DND-41 (cell line): Measurements from ENCODE around the gene UIMC1.

Experiments used
- EZH2 ChIP-seq: IDR thresholded peaks from 3 replicates; pipeline ENCODE4 v1.6.1; 2012; ENCODE audit warnings: borderline replicate concordance, low read depth, mild to moderate bottlenecking, moderate library complexity, low read length, inconsistent platforms; ENCODE audit not compliant: severe bottlenecking
- TF ChIP-seq, protein P1 (sequence below): IDR thresholded peaks from 2 replicates; pipeline ENCODE4 v1.5.1; 2012; ENCODE audit warnings: borderline replicate concordance, low read length, moderate library complexity, mild to moderate bottlenecking; ENCODE audit not compliant: poor library complexity, severe bottlenecking; ENCODE audit errors: extremely low read depth

DNA sequence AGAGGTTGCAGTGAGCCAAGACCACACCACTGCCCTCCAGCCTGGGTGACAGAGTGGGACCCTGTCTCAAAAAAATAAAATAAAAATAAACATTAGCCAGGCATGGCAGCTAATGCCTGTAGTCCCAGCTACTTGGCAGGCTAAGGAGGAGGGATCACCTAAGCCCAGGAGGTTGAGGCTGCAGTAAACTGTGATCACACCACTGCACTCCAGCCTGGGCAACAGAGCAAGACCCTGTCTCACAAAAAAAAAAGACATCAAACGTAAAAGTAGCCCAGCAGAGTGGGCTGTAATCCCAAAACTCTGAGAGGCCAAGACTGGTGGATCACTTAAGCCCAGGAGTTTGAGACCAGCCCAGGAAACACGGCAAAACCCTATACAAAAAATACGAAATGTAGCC is 19.0 kb downstream of the UIMC1 start:
- TF ChIP-seq, protein P1, sequence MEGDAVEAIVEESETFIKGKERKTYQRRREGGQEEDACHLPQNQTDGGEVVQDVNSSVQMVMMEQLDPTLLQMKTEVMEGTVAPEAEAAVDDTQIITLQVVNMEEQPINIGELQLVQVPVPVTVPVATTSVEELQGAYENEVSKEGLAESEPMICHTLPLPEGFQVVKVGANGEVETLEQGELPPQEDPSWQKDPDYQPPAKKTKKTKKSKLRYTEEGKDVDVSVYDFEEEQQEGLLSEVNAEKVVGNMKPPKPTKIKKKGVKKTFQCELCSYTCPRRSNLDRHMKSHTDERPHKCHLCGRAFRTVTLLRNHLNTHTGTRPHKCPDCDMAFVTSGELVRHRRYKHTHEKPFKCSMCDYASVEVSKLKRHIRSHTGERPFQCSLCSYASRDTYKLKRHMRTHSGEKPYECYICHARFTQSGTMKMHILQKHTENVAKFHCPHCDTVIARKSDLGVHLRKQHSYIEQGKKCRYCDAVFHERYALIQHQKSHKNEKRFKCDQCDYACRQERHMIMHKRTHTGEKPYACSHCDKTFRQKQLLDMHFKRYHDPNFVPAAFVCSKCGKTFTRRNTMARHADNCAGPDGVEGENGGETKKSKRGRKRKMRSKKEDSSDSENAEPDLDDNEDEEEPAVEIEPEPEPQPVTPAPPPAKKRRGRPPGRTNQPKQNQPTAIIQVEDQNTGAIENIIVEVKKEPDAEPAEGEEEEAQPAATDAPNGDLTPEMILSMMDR: no peak
- no peak for TF ChIP-seq EZH2
